Progenitor cell of endocrine pancreas (in vitro differentiated cells): ENCODE results near the gene AXL. TPM values are rescaled to one million over a fixed set of nuclear protein-coding genes. Genes with fewer than 3 reads are reported as not detected.
A peak's percentile ranks its signal among the peaks of the same experiment; 100 is the strongest.

ENCODE experiments used
- DNase-seq: peaks from one replicate; pipeline ENCODE4 v3.0.0; 2021; ENCODE audit warnings: low spot score; ENCODE audit not compliant: unreplicated experiment
- H3K27ac Mint-ChIP-seq: 2 replicates; pipeline ENCODE4 v1.8.0; 2021; ENCODE audit warnings: mild to moderate bottlenecking, moderate library complexity, mixed read lengths
- H3K27me3 Mint-ChIP-seq: 2 replicates; pipeline ENCODE4 v1.8.0; 2021; ENCODE audit warnings: mixed read lengths
- H3K36me3 Mint-ChIP-seq: 2 replicates; pipeline ENCODE4 v1.8.0; 2022; ENCODE audit warnings: mixed read lengths; ENCODE audit not compliant: insufficient read depth
- H3K4me1 Mint-ChIP-seq: 2 replicates; pipeline ENCODE4 v1.8.0; 2021; ENCODE audit warnings: low read depth, mixed read lengths
- H3K4me3 Mint-ChIP-seq: 2 replicates; pipeline ENCODE4 v1.8.0; 2021; ENCODE audit warnings: low read depth, mild to moderate bottlenecking, moderate library complexity, mixed read lengths
- H3K9me3 Mint-ChIP-seq: 2 replicates; pipeline ENCODE4 v1.8.0; 2021; ENCODE audit warnings: low read depth, mixed read lengths
- total RNA-seq: library from RNA; stranded (reverse); gene quantifications from 2 replicates; pipeline ENCODE4 v1.2.1, GENCODE V29; 2021
- TF ChIP-seq, protein P1 (sequence below): fragments of 200-600 bp; sonication (generic); IDR thresholded peaks from one replicate; pipeline ENCODE4 v1.5.0; 2021; ENCODE audit warnings: antibody characterized with exemption, mild to moderate bottlenecking; ENCODE audit not compliant: unreplicated experiment

AXL gene
- total RNA-seq, 1 donor from 2014 or later: 14.8 TPM

DNA sequence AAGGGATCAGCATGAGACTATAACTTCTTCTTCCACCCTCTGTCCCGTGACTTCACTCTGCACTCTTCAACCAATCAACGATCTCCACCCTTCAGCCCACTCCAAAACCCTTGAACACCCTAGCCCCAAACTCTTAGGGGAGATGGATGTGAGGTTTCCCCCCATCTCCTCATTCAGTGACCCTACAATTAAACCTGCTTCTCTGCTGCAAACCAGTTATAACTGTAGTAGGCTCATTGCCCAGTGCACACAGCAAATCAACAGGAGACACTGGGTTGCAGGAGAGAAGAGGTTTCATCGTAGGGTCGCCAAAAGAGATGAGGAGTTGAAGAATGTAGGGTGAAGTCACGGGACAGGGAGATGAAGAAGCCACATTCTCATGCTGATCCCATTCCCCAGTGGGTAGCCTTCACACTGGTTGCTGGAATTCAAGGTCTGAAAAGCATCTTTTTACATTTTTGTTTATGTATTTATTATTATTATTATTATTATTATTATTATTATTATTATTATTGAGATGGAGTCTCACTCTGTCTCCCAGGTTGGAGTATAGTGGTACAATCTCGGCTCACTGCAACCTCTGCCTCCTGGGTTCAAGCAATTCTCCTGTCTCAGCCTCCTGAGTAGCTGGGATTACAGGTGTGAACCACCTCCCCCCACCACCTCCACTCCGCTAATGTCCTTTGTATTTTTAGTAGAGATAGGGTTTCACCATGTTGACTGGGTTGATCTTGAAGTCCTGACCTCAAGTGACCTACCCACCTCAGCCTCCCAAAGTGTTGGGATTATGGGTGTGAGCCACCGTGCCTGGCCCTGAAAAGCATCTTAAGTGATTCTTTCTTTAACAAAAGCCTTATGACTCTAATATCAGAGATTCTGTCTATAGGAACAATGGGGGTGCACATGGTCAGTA lies 31.8 kb upstream of the AXL start:
- H3K27ac Mint-ChIP-seq: no peak overlapping the region
- H3K4me3 Mint-ChIP-seq: no peak overlapping the region
- H3K27me3 Mint-ChIP-seq: peaks cover 16% of the 10 kb centered on the region
- no peak for DNase-seq
- peaks cover 6% of the 10 kb centered on the region for H3K4me1 Mint-ChIP-seq
- no peaks in the 10 kb centered on the region for H3K9me3 Mint-ChIP-seq
- TF ChIP-seq, protein P1, sequence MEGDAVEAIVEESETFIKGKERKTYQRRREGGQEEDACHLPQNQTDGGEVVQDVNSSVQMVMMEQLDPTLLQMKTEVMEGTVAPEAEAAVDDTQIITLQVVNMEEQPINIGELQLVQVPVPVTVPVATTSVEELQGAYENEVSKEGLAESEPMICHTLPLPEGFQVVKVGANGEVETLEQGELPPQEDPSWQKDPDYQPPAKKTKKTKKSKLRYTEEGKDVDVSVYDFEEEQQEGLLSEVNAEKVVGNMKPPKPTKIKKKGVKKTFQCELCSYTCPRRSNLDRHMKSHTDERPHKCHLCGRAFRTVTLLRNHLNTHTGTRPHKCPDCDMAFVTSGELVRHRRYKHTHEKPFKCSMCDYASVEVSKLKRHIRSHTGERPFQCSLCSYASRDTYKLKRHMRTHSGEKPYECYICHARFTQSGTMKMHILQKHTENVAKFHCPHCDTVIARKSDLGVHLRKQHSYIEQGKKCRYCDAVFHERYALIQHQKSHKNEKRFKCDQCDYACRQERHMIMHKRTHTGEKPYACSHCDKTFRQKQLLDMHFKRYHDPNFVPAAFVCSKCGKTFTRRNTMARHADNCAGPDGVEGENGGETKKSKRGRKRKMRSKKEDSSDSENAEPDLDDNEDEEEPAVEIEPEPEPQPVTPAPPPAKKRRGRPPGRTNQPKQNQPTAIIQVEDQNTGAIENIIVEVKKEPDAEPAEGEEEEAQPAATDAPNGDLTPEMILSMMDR: no peak
- no peaks in the 10 kb centered on the region for H3K36me3 Mint-ChIP-seq

DNA sequence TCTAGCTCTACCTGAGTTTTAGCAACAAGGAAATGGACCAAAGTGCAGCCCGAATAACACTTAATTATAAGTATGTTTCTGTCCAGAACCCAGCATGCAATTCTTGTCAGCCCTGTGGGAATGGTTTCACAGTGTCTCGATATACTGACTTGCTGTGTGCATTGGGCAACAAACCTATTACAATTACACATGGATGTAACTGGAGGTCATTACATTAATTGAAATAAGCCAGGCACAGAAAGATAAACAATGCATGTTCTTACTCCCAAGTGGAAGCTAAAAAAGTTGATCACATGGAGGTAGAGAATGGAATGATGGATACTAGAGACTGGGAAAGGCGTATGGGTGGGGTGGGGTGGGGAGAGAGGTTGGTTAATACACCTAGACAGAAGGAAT lies 31.1 kb upstream of the AXL start:
- Mint-ChIP-seq H3K27ac (no peak overlapping the region), H3K4me3 (no peak overlapping the region), H3K4me1 (peaks cover 11% of the 10 kb centered on the region), H3K27me3 (peaks cover 22% of the 10 kb centered on the region), H3K9me3 (no peaks in the 10 kb centered on the region), H3K36me3 (no peaks in the 10 kb centered on the region)
- TF ChIP-seq, protein P1: no peak
- no peak for DNase-seq

DNA sequence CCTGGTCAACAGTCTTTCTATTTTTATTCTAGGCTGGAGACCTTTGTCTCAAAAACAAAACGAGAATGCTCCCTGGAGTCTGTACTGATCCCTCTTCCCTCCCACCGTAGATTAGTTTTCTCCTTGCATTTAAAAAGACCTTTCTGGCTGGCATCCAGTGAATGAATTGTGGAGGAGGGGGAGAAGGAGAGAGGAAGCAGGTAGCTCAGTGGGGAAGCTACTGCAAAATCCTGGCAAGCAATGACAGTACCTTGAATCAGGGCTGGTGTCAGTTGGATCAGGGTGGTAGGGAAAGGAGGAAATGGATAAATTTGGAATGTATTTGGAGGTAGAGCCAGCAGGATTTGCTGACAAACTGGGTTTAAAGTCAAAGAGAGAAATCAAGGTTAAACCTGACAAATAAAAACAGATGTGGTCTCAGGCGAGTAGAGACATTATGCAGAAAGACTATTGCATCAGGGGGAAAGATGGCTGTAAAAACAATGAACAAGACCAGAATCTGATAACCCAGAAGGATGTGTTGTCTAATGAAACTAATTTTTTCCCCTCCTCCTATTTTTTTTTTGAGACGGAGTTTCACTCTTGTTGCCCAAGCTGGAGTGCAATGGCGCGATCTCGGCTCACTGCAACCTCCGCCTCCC lies 29.5 kb upstream of the AXL start:
- H3K27ac Mint-ChIP-seq: peak overlapping the region; percentile 4

DNA sequence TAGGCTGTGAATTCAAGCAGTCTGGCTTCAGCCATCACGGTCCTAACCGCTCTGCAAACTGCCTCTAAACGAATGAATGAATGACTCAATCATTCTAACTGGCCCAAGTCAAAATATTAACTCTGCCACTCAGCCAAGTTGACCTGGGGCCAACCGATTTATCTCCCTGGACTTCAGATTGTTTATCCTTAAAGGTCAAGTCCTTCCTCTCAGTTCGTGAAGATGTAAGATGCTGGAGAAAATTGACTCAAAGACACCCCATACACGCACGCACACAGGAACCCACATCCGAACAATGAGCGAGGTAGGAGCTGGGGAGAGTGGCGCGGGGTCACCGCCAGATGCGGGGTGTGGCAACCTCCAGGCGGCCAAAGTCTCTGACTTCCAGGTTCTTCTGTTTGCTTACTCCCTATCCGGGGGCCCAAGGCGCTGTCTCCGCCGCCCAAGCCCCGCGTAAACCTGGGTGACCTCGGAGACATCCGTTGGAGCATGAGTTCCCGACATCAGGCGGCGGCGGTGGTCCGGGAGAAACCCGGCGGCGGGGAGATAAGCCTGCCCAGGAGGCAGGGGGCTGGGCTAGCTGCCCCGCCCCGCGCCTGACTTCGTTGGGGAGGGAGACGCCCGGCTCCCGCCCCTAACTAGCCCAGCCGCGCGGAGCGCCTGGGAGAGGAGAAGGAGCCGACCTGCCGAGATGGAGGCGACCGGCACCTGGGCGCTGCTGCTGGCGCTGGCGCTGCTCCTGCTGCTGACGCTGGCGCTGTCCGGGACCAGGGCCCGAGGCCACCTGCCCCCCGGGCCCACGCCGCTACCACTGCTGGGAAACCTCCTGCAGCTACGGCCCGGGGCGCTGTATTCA lies 26.2 kb upstream of the AXL start, which contains the start of gene CYP2S1:
CYP2S1 (plus strand) TSS at position 646 of the 856 bp plus-strand sequence; CDS start at position 692, 46 bp downstream.
- Mint-ChIP-seq H3K4me3 (peak within 1 kb of the TSS; percentile 69), H3K27me3 (peaks cover 24% of the 10 kb centered on the region), H3K9me3 (no peaks in the 10 kb centered on the region), H3K4me1 (peaks cover 15% of the 10 kb centered on the region), H3K36me3 (no peaks in the 10 kb centered on the region), H3K27ac (peak within 1 kb of the TSS; percentile 4)
- TF ChIP-seq, protein P1: no peak
- peak; percentile 52 for DNase-seq

More for the DNA sequence above, 29.5 kb upstream of the AXL start:
- Mint-ChIP-seq H3K9me3 (no peaks in the 10 kb centered on the region), H3K27me3 (peaks cover 29% of the 10 kb centered on the region), H3K36me3 (no peaks in the 10 kb centered on the region), H3K4me3 (no peak overlapping the region), H3K4me1 (peaks cover 15% of the 10 kb centered on the region)
- DNase-seq: no peak
- TF ChIP-seq, protein P1: no peak
